Measurements from ENCODE around the gene IFI6. TPM values are rescaled to one million over a fixed set of nuclear protein-coding genes. Genes with fewer than 3 reads are reported as not detected.

The IFI6 gene
- polyA plus RNA-seq, 4 donors = 7.2 to 137 (median 16.8) TPM

DNA sequence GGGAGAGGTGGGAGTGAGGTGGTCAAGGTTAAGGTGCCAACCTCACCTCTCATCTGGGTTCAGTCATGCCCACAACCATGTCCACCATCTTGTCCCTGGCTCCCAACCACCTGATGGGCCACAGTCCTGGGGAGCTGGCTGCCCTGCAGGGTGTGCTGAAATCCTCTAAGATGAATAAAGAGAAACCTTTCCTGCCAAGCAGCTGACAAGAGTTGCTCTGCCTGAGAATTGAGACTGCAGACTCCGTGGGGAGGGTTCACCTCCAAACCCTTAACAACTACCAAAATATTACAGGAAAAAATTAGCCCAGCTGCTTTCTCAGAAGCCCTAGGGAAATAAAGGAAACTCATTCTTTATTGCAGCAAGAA lies 21.8 kb downstream of the IFI6 start:
- DNase-seq (no peak), FAIRE-seq (no peak)
- Histone ChIP-seq H3K4me3 (ENCODE audit: low read depth in 1 of 3, low read length in 3 of 3) (no peak overlapping the region), H3K27ac (ENCODE audit: low read depth in 1 of 3, low read length in 2 of 3) (peak overlapping the region in 1 of 3 donors; percentile 53), H3K4me1 (ENCODE audit: control insufficient read depth in 3 of 3, insufficient read depth in 2 of 3, low read depth in 1 of 3, low read length in 2 of 3) (no peaks in the 10 kb centered on the region), H3K9me3 (ENCODE audit: control insufficient read depth in 2 of 2, insufficient read depth in 1 of 2, low read depth in 1 of 2, low read length in 1 of 2) (no peaks in the 10 kb centered on the region), H3K27me3 (ENCODE audit: control insufficient read depth in 3 of 3, insufficient read depth in 3 of 3, low read length in 3 of 3) (peaks cover 0 to 3% (median 0%) of the 10 kb centered on the region in 3 donors), H3K36me3 (ENCODE audit: control insufficient read depth in 3 of 3, insufficient read depth in 2 of 3, low read depth in 1 of 3, low read length in 3 of 3) (no peaks in the 10 kb centered on the region)
- 60 to 75% (median 73%) methylated on average over 1 of the region's 1 CpG for WGBS, 3 donors

DNA sequence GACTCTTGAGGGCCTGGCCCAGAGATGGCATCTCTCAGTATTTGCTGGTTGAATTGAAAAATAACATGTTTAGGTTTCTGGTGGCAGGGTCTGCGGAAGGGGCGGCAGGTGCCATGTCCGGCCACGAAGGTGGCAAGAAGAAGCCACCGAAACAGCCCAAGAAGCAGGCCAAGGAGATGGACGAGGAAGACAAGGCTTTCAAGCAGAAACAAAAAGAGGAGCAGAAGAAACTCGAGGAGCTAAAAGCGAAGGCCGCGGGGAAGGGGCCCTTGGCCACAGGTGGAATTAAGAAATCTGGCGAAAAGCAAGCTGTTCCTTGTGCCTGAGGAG lies 22.7 kb downstream of the IFI6 start:
- H3K36me3 ChIP-seq (ENCODE audit: control insufficient read depth in 3 of 3, insufficient read depth in 2 of 3, low read depth in 1 of 3, low read length in 3 of 3) = no peaks in the 10 kb centered on the region
- H3K27me3 ChIP-seq (ENCODE audit: control insufficient read depth in 3 of 3, insufficient read depth in 3 of 3, low read length in 3 of 3) = peaks cover 0 to 3% (median 0%) of the 10 kb centered on the region in 3 donors
- H3K4me1 ChIP-seq (ENCODE audit: control insufficient read depth in 3 of 3, insufficient read depth in 2 of 3, low read depth in 1 of 3, low read length in 2 of 3) = no peaks in the 10 kb centered on the region
- 89 to 95% (median 89%) methylated on average over 11 of the region's 11 CpGs for WGBS, 3 donors
- FAIRE-seq (no peak), DNase-seq (no peak)
- H3K27ac ChIP-seq (ENCODE audit: low read depth in 1 of 3, low read length in 2 of 3) = no peak overlapping the region
- no peaks in the 10 kb centered on the region for H3K9me3 ChIP-seq (ENCODE audit: control insufficient read depth in 2 of 2, insufficient read depth in 1 of 2, low read depth in 1 of 2, low read length in 1 of 2)
- no peak overlapping the region for H3K4me3 ChIP-seq (ENCODE audit: low read depth in 1 of 3, low read length in 3 of 3)

DNA sequence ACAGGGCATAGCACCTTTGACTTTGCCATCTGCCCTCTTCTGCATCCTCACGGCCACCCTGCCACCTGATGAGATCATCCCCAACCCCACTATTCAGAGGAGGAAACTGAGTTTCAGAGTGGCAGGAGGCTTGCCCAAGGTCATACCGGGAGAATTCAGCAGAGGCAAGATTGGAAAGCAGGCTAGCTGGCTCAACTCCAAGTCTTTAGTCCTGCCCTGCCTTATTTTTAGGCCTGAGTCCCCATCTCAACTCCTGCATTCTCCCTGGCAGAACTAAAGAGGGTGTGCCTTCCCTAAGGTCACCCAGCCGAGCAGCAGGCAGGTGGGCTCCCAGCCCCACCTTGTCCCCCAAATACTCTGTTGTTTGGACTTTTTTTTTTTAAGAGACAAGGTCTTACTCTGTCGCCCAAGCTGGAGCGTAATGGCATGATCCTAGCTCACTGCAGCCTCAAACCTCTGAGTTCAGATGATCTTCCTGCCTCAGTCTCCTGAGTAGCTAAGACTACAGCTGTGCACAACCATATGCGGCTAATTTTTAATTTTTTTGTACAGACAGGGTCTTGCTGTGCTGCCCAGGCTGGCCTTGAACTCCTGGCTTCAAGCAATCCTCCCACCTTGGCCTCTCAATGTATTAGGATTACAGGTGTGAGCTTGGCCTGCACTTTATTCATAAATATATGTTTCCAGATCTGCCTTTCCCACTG lies 23.2 kb downstream of the IFI6 start:
- H3K27ac ChIP-seq (ENCODE audit: low read depth in 1 of 3, low read length in 2 of 3) = no peak overlapping the region
- H3K36me3 ChIP-seq (ENCODE audit: control insufficient read depth in 3 of 3, insufficient read depth in 2 of 3, low read depth in 1 of 3, low read length in 3 of 3) = no peaks in the 10 kb centered on the region
- no peak for FAIRE-seq
- peaks cover 0 to 3% (median 0%) of the 10 kb centered on the region in 3 donors for H3K27me3 ChIP-seq (ENCODE audit: control insufficient read depth in 3 of 3, insufficient read depth in 3 of 3, low read length in 3 of 3)
- WGBS, 3 donors = 58 to 76% (median 75%) methylated on average over 6 of the region's 6 CpGs
- H3K9me3 ChIP-seq (ENCODE audit: control insufficient read depth in 2 of 2, insufficient read depth in 1 of 2, low read depth in 1 of 2, low read length in 1 of 2) = no peaks in the 10 kb centered on the region
- no peaks in the 10 kb centered on the region for H3K4me1 ChIP-seq (ENCODE audit: control insufficient read depth in 3 of 3, insufficient read depth in 2 of 3, low read depth in 1 of 3, low read length in 2 of 3)
- no peak overlapping the region for H3K4me3 ChIP-seq (ENCODE audit: low read depth in 1 of 3, low read length in 3 of 3)
- no peak for DNase-seq

DNA sequence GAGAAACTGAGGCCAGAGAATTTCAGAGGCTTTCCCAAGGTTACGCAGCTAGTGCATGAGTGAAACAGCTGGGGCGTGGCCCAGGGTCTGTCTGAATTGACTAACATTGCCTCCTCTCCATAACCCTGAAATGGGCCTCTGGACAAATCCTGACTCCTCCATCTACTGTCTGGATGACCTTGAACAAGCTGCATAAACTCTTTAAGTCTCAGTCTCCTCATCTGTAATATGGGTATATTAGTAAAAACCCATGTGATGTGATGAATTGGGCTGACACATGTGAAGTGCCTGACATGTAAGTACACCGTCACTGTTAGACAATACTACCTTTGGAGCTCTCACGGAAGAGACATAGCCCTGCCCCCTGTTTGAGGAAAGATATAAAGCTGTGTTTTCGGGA lies 24.7 kb downstream of the IFI6 start:
- Histone ChIP-seq H3K27me3 (ENCODE audit: control insufficient read depth in 3 of 3, insufficient read depth in 3 of 3, low read length in 3 of 3) (peaks cover 0 to 8% (median 0%) of the 10 kb centered on the region in 3 donors), H3K4me1 (ENCODE audit: control insufficient read depth in 3 of 3, insufficient read depth in 2 of 3, low read depth in 1 of 3, low read length in 2 of 3) (no peaks in the 10 kb centered on the region), H3K9me3 (ENCODE audit: control insufficient read depth in 2 of 2, insufficient read depth in 1 of 2, low read depth in 1 of 2, low read length in 1 of 2) (no peaks in the 10 kb centered on the region), H3K36me3 (ENCODE audit: control insufficient read depth in 3 of 3, insufficient read depth in 2 of 3, low read depth in 1 of 3, low read length in 3 of 3) (no peaks in the 10 kb centered on the region), H3K27ac (ENCODE audit: low read depth in 1 of 3, low read length in 2 of 3) (no peak overlapping the region), H3K4me3 (ENCODE audit: low read depth in 1 of 3, low read length in 3 of 3) (no peak overlapping the region)
- 88 to 96% (median 90%) methylated on average over 5 of the region's 5 CpGs for WGBS, 3 donors
- no peak for FAIRE-seq
- DNase-seq = no peak

DNA sequence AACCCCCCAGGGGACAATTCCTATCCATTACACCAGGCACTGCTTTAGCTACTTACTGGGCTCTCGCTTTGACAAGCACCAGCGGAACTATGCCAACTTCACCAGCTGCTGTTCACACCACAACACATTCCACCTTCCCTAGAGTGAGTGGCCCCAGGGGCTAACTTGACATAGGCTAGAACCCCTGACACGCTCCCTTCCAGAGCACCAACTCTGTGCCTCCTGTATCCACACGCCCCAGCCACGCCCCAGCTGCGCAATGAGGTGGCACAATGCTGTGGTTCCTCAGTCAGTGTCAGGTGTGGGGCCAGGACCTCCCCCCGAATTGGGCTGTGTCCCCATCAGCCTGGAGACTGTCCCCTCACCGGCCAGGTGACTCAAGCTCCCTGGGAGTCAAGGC lies 25.3 kb downstream of the IFI6 start:
- 80 to 84% (median 82%) methylated on average over 8 of the region's 8 CpGs for whole genome bisulfite sequencing, 3 donors
- no peak for FAIRE-seq

DNA sequence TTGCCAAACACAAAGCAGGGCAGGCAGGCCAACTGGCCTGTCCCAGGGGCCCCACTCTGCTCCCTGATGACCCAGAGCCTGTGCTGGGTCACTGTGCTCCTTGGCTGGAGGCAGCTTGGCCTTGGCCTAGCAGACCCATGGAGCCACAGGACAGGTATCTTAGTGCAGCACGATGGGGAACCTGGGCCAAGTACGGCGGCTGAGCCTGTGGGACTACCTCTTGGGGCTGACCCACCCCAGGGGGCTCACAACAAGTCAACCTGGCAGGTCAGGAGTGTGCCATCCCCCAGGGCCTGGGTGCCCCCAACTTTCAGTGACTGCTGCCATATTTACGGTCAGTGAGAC lies 26.9 kb downstream of the IFI6 start:
- no peak overlapping the region for H3K4me3 ChIP-seq (ENCODE audit: low read depth in 1 of 3, low read length in 3 of 3)
- no peaks in the 10 kb centered on the region for H3K36me3 ChIP-seq (ENCODE audit: control insufficient read depth in 3 of 3, insufficient read depth in 2 of 3, low read depth in 1 of 3, low read length in 3 of 3)
- no peaks in the 10 kb centered on the region for H3K4me1 ChIP-seq (ENCODE audit: control insufficient read depth in 3 of 3, insufficient read depth in 2 of 3, low read depth in 1 of 3, low read length in 2 of 3)
- DNase-seq (no peak), FAIRE-seq (no peak)
- no peak overlapping the region for H3K27ac ChIP-seq (ENCODE audit: low read depth in 1 of 3, low read length in 2 of 3)
- H3K9me3 ChIP-seq (ENCODE audit: control insufficient read depth in 2 of 2, insufficient read depth in 1 of 2, low read depth in 1 of 2, low read length in 1 of 2) = no peaks in the 10 kb centered on the region
- 92 to 100% (median 97%) methylated on average over 4 of the region's 4 CpGs for WGBS, 3 donors
- peaks cover 0 to 8% (median 0%) of the 10 kb centered on the region in 3 donors for H3K27me3 ChIP-seq (ENCODE audit: control insufficient read depth in 3 of 3, insufficient read depth in 3 of 3, low read length in 3 of 3)

More for the DNA sequence above, 25.3 kb downstream of the IFI6 start:
- DNase-seq = no peak
- Histone ChIP-seq H3K4me3 (ENCODE audit: low read depth in 1 of 3, low read length in 3 of 3) (no peak overlapping the region), H3K4me1 (ENCODE audit: control insufficient read depth in 3 of 3, insufficient read depth in 2 of 3, low read depth in 1 of 3, low read length in 2 of 3) (no peaks in the 10 kb centered on the region), H3K9me3 (ENCODE audit: control insufficient read depth in 2 of 2, insufficient read depth in 1 of 2, low read depth in 1 of 2, low read length in 1 of 2) (no peaks in the 10 kb centered on the region), H3K27me3 (ENCODE audit: control insufficient read depth in 3 of 3, insufficient read depth in 3 of 3, low read length in 3 of 3) (peaks cover 0 to 8% (median 0%) of the 10 kb centered on the region in 3 donors), H3K36me3 (ENCODE audit: control insufficient read depth in 3 of 3, insufficient read depth in 2 of 3, low read depth in 1 of 3, low read length in 3 of 3) (no peaks in the 10 kb centered on the region), H3K27ac (ENCODE audit: low read depth in 1 of 3, low read length in 2 of 3) (no peak overlapping the region)

DNA sequence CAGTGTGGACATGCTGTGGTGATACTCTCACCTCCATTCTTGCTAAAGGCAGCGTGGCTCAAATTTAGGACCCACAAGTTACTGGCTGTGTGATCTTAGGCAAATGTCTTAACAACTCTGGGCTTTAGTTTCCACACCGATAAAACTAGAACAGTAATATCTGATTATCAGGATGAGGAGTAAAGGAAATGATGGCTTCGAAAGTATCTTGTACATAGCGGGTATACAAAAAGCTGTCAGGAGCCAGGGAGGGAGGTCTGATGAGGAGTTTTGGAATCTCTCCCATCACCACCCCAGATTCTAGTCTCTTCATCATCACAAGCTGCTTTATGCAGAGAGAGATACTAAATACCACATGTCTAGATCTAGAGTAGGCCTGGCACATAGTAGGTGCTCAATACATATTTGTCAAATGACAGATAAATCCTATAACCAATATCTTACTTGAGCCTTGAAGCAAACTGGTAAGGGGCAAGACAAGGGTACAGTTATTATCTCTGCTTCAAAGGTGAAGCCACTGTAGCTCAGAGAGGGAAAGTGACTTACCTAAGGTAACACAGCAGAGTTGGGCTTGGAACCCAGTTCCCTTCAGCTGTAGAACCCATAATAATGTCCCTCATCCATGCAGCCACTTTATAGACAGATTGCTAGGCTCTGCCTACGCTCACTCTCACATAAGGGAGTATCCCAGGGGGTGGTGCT lies 27.5 kb downstream of the IFI6 start:
- DNase-seq (no peak), FAIRE-seq (no peak)
- no peak overlapping the region for H3K27ac ChIP-seq (ENCODE audit: low read depth in 1 of 3, low read length in 2 of 3)
- 84 to 93% (median 91%) methylated on average over 5 of the region's 5 CpGs for WGBS, 3 donors
- no peaks in the 10 kb centered on the region for H3K4me1 ChIP-seq (ENCODE audit: control insufficient read depth in 3 of 3, insufficient read depth in 2 of 3, low read depth in 1 of 3, low read length in 2 of 3)
- no peaks in the 10 kb centered on the region for H3K36me3 ChIP-seq (ENCODE audit: control insufficient read depth in 3 of 3, insufficient read depth in 2 of 3, low read depth in 1 of 3, low read length in 3 of 3)
- no peaks in the 10 kb centered on the region for H3K9me3 ChIP-seq (ENCODE audit: control insufficient read depth in 2 of 2, insufficient read depth in 1 of 2, low read depth in 1 of 2, low read length in 1 of 2)
- no peak overlapping the region for H3K4me3 ChIP-seq (ENCODE audit: low read depth in 1 of 3, low read length in 3 of 3)
- peaks cover 0 to 11% (median 0%) of the 10 kb centered on the region in 3 donors for H3K27me3 ChIP-seq (ENCODE audit: control insufficient read depth in 3 of 3, insufficient read depth in 3 of 3, low read length in 3 of 3)

DNA sequence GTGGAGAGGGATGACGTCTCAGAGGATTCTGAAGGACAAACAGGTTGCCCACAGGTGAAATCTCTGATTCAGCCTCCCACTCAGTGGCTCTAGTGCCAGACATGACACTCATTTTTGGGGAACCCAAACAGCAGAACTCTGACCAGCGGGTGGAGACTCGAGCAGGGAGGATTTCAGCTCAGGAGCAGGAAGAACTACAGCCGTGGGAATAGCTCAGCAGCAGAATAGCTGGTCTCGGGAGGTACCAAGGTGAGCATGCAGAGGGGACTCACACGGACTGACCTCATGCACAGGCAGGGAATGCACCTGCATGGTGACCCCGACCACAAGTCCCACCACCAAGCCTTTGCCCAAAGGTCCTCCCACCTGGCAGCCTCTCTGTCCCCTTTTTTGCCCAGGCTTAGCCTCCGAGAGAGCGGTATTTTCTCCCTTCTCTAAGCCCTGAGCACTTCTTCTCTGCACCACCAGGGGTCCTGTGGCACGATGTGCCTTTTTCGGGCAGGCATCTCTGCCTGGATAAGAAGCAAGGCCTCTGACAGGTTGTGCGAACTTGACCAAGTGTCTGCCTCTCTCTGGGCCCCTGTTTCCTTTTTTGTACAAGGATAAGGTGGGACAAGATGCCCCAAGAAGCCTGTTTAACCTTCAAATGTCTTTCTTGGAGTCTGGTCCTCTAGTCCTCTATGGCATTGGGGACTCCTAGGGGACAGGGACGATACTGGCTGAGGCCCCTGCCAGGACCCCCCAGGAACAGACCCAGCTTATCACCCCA lies 28.2 kb downstream of the IFI6 start:
- FAIRE-seq (no peak), DNase-seq (peak; percentile 61 to 62)
- WGBS, 3 donors = 22 to 35% (median 22%) methylated on average over 13 of the region's 13 CpGs

More for the DNA sequence above, 28.2 kb downstream of the IFI6 start:
- Histone ChIP-seq H3K4me3 (ENCODE audit: low read depth in 1 of 3, low read length in 3 of 3) (no peak overlapping the region), H3K9me3 (ENCODE audit: control insufficient read depth in 2 of 2, insufficient read depth in 1 of 2, low read depth in 1 of 2, low read length in 1 of 2) (no peaks in the 10 kb centered on the region), H3K36me3 (ENCODE audit: control insufficient read depth in 3 of 3, insufficient read depth in 2 of 3, low read depth in 1 of 3, low read length in 3 of 3) (no peaks in the 10 kb centered on the region), H3K4me1 (ENCODE audit: control insufficient read depth in 3 of 3, insufficient read depth in 2 of 3, low read depth in 1 of 3, low read length in 2 of 3) (no peaks in the 10 kb centered on the region), H3K27ac (ENCODE audit: low read depth in 1 of 3, low read length in 2 of 3) (no peak overlapping the region), H3K27me3 (ENCODE audit: control insufficient read depth in 3 of 3, insufficient read depth in 3 of 3, low read length in 3 of 3) (peaks cover 0 to 11% (median 0%) of the 10 kb centered on the region in 3 donors)

Data from small intestine (tissue), 7 donors.